Mesendoderm (in vitro differentiated cells): ENCODE data around the gene C16orf89.
A peak's percentile ranks its signal among the peaks of the same experiment; 100 is the strongest.
"Not testable (repeated sequence)": the region's sequence is repeated elsewhere in the genome, so short reads cannot be mapped to it uniquely, and the experiment has no call there.

Experiments
- DNase-seq: peaks from one replicate; pipeline ENCODE4 v3.0.0; 2013
- H2AK5ac ChIP-seq: 2 replicates; pipeline ENCODE4 v1.6.1; 2013; ENCODE audit warnings: low read length, inconsistent platforms
- H2BK120ac ChIP-seq: 2 replicates; pipeline ENCODE4 v1.6.1; 2013; ENCODE audit warnings: low read depth, mild to moderate bottlenecking, low read length, moderate library complexity, mixed read lengths
- H2BK15ac ChIP-seq: replicated peaks from 2 replicates; pipeline ENCODE4 v1.6.1; 2013; ENCODE audit warnings: low read depth, mild to moderate bottlenecking, moderate library complexity
- H2BK5ac ChIP-seq: 2 replicates; pipeline ENCODE4 v1.6.1; 2013; ENCODE audit warnings: low read length, inconsistent platforms
- H3K18ac ChIP-seq: 2 replicates; pipeline ENCODE4 v1.6.1; 2013; ENCODE audit warnings: mild to moderate bottlenecking, low read length, mixed read lengths
- H3K23ac ChIP-seq: one replicate; pipeline ENCODE4 v1.6.1; 2013; ENCODE audit warnings: low read length
- H3K27ac ChIP-seq: 2 replicates; pipeline ENCODE4 v1.5.1; 2013; ENCODE audit warnings: low read depth, mild to moderate bottlenecking, inconsistent platforms, low read length, moderate library complexity
- H3K27me3 ChIP-seq: 2 replicates; pipeline ENCODE4 v1.6.1; 2013; ENCODE audit warnings: low read length, control low read depth, mild to moderate bottlenecking, inconsistent platforms; ENCODE audit not compliant: insufficient read depth, poor library complexity
- H3K36me3 ChIP-seq: 2 replicates; pipeline ENCODE4 v1.6.1; 2013; ENCODE audit warnings: low read length, inconsistent platforms; ENCODE audit not compliant: control insufficient read depth, insufficient read depth
- H3K4ac ChIP-seq: one replicate; pipeline ENCODE4 v1.6.1; 2013; ENCODE audit warnings: low read depth, mild to moderate bottlenecking, low read length, moderate library complexity
- H3K4me1 ChIP-seq: 2 replicates; pipeline ENCODE4 v1.6.1; 2013; ENCODE audit warnings: low read depth, low read length, inconsistent platforms; ENCODE audit not compliant: control insufficient read depth
- H3K4me2 ChIP-seq: 2 replicates; pipeline ENCODE4 v1.6.1; 2013; ENCODE audit warnings: low read length
- H3K4me3 ChIP-seq: 2 replicates; pipeline ENCODE4 v1.5.1; 2013; ENCODE audit warnings: mild to moderate bottlenecking, low read length
- H3K56ac ChIP-seq: one replicate; pipeline ENCODE4 v1.6.1; 2013; ENCODE audit warnings: low read length
- H3K79me1 ChIP-seq: 2 replicates; pipeline ENCODE4 v1.6.1; 2013; ENCODE audit warnings: low read length, inconsistent platforms
- H3K79me2 ChIP-seq: 2 replicates; pipeline ENCODE4 v1.6.1; 2013; ENCODE audit warnings: mild to moderate bottlenecking, low read length; ENCODE audit not compliant: control insufficient read depth, insufficient read depth
- H3K9ac ChIP-seq: 2 replicates; pipeline ENCODE4 v1.6.1; 2013; ENCODE audit warnings: low read length, inconsistent platforms
- H4K5ac ChIP-seq: one replicate; pipeline ENCODE4 v1.6.1; 2013; ENCODE audit warnings: low read length
- H4K8ac ChIP-seq: one replicate; pipeline ENCODE4 v1.6.1; 2013; ENCODE audit warnings: low read depth, mild to moderate bottlenecking, control low read depth, low read length, moderate library complexity
- WGBS: extraction: QIAGEN DNeasy Blood & Tissue Kit; methylation state at CpG from one replicate; pipeline ENCODE4 v1.1.7; 2013; ENCODE audit warnings: low lambda C conversion rate, missing lambda C conversion rate; ENCODE audit not compliant: insufficient coverage; ENCODE audit errors: extremely low coverage; 5-methylcytosine and 5-hydroxymethylcytosine counted together

The C16orf89 gene

GRCh38 chr16:5088086-5088790, 22.5 kb upstream of the C16orf89 start:
- H2BK120ac ChIP-seq, H3K4me3 ChIP-seq, H3K27ac ChIP-seq, H3K36me3 ChIP-seq, H3K9ac ChIP-seq, H3K79me2 ChIP-seq, H2BK15ac ChIP-seq, H2AK5ac ChIP-seq, H3K27me3 ChIP-seq, H3K4me1 ChIP-seq, DNase-seq, H4K8ac ChIP-seq, H2BK5ac ChIP-seq, H3K79me1 ChIP-seq, H3K23ac ChIP-seq, H3K18ac ChIP-seq, H4K5ac ChIP-seq, H3K4ac ChIP-seq, H3K56ac ChIP-seq, H3K4me2 ChIP-seq: not testable (repeated sequence)
- no CpG with 5 or more reads among the region's 18 CpGs for WGBS

DNA sequence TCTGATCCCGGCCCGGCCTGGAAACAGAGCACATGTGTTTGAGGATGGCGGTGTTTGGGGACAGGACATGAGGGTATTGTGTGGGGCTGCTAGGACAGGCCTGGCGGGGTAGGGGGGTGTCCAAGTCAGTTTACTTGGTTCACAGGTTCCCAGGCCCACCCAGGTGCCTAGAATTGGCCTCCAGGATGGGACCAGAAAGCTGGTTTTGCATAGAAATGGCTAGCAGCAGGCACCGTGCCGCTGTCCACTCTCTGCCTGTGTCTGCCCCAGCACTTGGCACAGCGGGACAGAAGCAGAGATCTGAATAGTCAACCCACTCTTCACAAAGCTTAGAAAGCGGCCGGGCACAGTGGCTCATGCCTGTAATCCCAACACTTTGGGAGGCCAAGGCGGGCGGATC, 20.0 kb upstream of the C16orf89 start:
- H3K4me3 ChIP-seq, H4K8ac ChIP-seq, H3K4me2 ChIP-seq, DNase-seq, H3K4ac ChIP-seq, H2BK5ac ChIP-seq, H2BK15ac ChIP-seq, H3K56ac ChIP-seq, H3K79me1 ChIP-seq, H3K27me3 ChIP-seq, H3K36me3 ChIP-seq, H2AK5ac ChIP-seq, H3K79me2 ChIP-seq, H3K18ac ChIP-seq, H3K4me1 ChIP-seq, H3K27ac ChIP-seq, H3K23ac ChIP-seq, H3K9ac ChIP-seq, H4K5ac ChIP-seq, H2BK120ac ChIP-seq: not testable (repeated sequence)
- WGBS, result no CpG with 5 or more reads among the region's 11 CpGs

GRCh38 chr16:5084802-5085201, 19.0 kb upstream of the C16orf89 start:
- H4K8ac ChIP-seq, H3K4me2 ChIP-seq, H3K4me1 ChIP-seq, H3K56ac ChIP-seq, H3K18ac ChIP-seq, H2BK5ac ChIP-seq, H3K23ac ChIP-seq, H3K4me3 ChIP-seq, H3K79me2 ChIP-seq, H3K27me3 ChIP-seq, H2BK120ac ChIP-seq, H3K9ac ChIP-seq, H3K4ac ChIP-seq, H3K36me3 ChIP-seq, H3K79me1 ChIP-seq, H4K5ac ChIP-seq, H3K27ac ChIP-seq, H2AK5ac ChIP-seq, H2BK15ac ChIP-seq: not testable (repeated sequence)
- WGBS, result no CpG with 5 or more reads among the region's 10 CpGs
- peak; percentile 87 for DNase-seq

- H2BK120ac ChIP-seq, H2BK15ac ChIP-seq, H3K27ac ChIP-seq, H3K18ac ChIP-seq, H3K4me1 ChIP-seq, H4K8ac ChIP-seq, H3K4me2 ChIP-seq, H4K5ac ChIP-seq, H3K56ac ChIP-seq, H3K36me3 ChIP-seq, DNase-seq, H3K4ac ChIP-seq, H3K4me3 ChIP-seq, H2AK5ac ChIP-seq, H3K23ac ChIP-seq, H3K27me3 ChIP-seq, H2BK5ac ChIP-seq, H3K79me2 ChIP-seq, H3K9ac ChIP-seq, H3K79me1 ChIP-seq: not testable (repeated sequence)
- WGBS, result no CpG with 5 or more reads among the region's 11 CpGs
Measured at GRCh38 chr16:5084099-5084731, 18.5 kb upstream of the C16orf89 start.

- not testable (repeated sequence) for H3K79me1 ChIP-seq, H3K56ac ChIP-seq, H3K27me3 ChIP-seq, H3K4ac ChIP-seq, H3K4me1 ChIP-seq, H4K5ac ChIP-seq, H3K36me3 ChIP-seq, H2BK15ac ChIP-seq, H2AK5ac ChIP-seq, H4K8ac ChIP-seq, H3K23ac ChIP-seq, H3K79me2 ChIP-seq, H3K27ac ChIP-seq, H3K18ac ChIP-seq, DNase-seq, H2BK5ac ChIP-seq, H3K4me3 ChIP-seq, H3K9ac ChIP-seq, H2BK120ac ChIP-seq, H3K4me2 ChIP-seq
- WGBS, result no CpG with 5 or more reads among the region's 9 CpGs
Measured at GRCh38 chr16:5083646-5084045, 17.9 kb upstream of the C16orf89 start.

- not testable (repeated sequence) for H3K27ac ChIP-seq, H3K4me3 ChIP-seq, H3K23ac ChIP-seq, DNase-seq, H2BK15ac ChIP-seq, H3K4me2 ChIP-seq, H3K4me1 ChIP-seq, H4K5ac ChIP-seq, H3K18ac ChIP-seq, H3K9ac ChIP-seq, H3K56ac ChIP-seq, H3K79me2 ChIP-seq, H3K36me3 ChIP-seq, H4K8ac ChIP-seq, H3K27me3 ChIP-seq, H2AK5ac ChIP-seq, H3K4ac ChIP-seq, H3K79me1 ChIP-seq, H2BK120ac ChIP-seq, H2BK5ac ChIP-seq
- no CpG with 5 or more reads among the region's 9 CpGs for WGBS
Measured at GRCh38 chr16:5080996-5081395, 15.2 kb upstream of the C16orf89 start.
